Endodermal cell (in vitro differentiated cells): ENCODE data around the gene IFI27L1. TPM values are rescaled to one million over a fixed set of nuclear protein-coding genes. Genes with fewer than 3 reads are reported as not detected.
"Not testable (repeated sequence)": the region's sequence is repeated elsewhere in the genome, so short reads cannot be mapped to it uniquely, and the experiment has no call there.

Source experiments
- DNase-seq: peaks from one replicate; pipeline ENCODE4 v3.0.0-alpha.2; 2017
- H3K27ac ChIP-seq: 2 replicates; pipeline ENCODE4 v1.5.1; 2013; ENCODE audit warnings: mild to moderate bottlenecking, low read depth, low read length, moderate library complexity
- H3K27me3 ChIP-seq: 2 replicates; pipeline ENCODE4 v1.6.1; 2013; ENCODE audit warnings: mild to moderate bottlenecking, low read length, moderate library complexity; ENCODE audit not compliant: insufficient read depth, control insufficient read depth, poor library complexity, severe bottlenecking
- H3K36me3 ChIP-seq: 2 replicates; pipeline ENCODE4 v1.7.0; 2013; ENCODE audit warnings: mild to moderate bottlenecking, low read length, moderate library complexity; ENCODE audit not compliant: control insufficient read depth, insufficient read depth
- H3K4me1 ChIP-seq: one replicate; pipeline ENCODE4 v1.7.0; 2013; ENCODE audit warnings: low read length; ENCODE audit not compliant: control insufficient read depth, insufficient read depth
- H3K4me3 ChIP-seq: 2 replicates; pipeline ENCODE4 v1.5.1; 2013; ENCODE audit warnings: mild to moderate bottlenecking, low read length, moderate library complexity
- H3K9ac ChIP-seq: 2 replicates; pipeline ENCODE4 v1.6.1; 2013; ENCODE audit warnings: mild to moderate bottlenecking, low read length, moderate library complexity; ENCODE audit not compliant: poor library complexity, severe bottlenecking; ENCODE audit errors: extremely low read depth
- H3K9me3 ChIP-seq: 2 replicates; pipeline ENCODE4 v1.6.1; 2013; ENCODE audit warnings: mild to moderate bottlenecking, low read length, moderate library complexity; ENCODE audit not compliant: control insufficient read depth
- H3K27ac Mint-ChIP-seq: 2 replicates; pipeline ENCODE4 v1.8.0; 2020; ENCODE audit warnings: mixed read lengths
- H3K27me3 Mint-ChIP-seq: 2 replicates; pipeline ENCODE4 v1.8.0; 2021; ENCODE audit warnings: mild to moderate bottlenecking, mixed read lengths; ENCODE audit not compliant: insufficient read depth
- H3K36me3 Mint-ChIP-seq: 2 replicates; pipeline ENCODE4 v1.8.0; 2020; ENCODE audit warnings: low read depth, mixed read lengths
- H3K4me1 Mint-ChIP-seq: 2 replicates; pipeline ENCODE4 v1.8.0; 2020; ENCODE audit warnings: mixed read lengths
- H3K4me3 Mint-ChIP-seq: 2 replicates; pipeline ENCODE4 v1.8.0; 2020; ENCODE audit warnings: mild to moderate bottlenecking, moderate library complexity, mixed read lengths
- H3K9me3 Mint-ChIP-seq: 2 replicates; pipeline ENCODE4 v1.8.0; 2020; ENCODE audit warnings: mild to moderate bottlenecking, mixed read lengths
- WGBS, 2 experiments: methylation state at CpG; one replicate each; pipeline versions ENCODE4 v1.1.5 to v1.1.7; 2013; ENCODE audit warnings: missing lambda C conversion rate in 2 of 2, mixed read lengths in 1 of 2; ENCODE audit not compliant: insufficient coverage in 1 of 2, insufficient read length in 1 of 2; 5-methylcytosine and 5-hydroxymethylcytosine counted together
- total RNA-seq, 2 donors: library from RNA; stranded (reverse); fragmentation: NEBNext Ultra II Directional in 1 of 2; extraction: Animal tissue kit (Norgen Biotek cat#: 25700) in 1 of 2; gene quantifications; 2 replicates in 1 of 2; 3 replicates in 1 of 2; pipeline ENCODE4 v1.2.1, GENCODE V29; 2021
- TF ChIP-seq, protein P1 (sequence below): fragments of 200-600 bp; sonication (generic); conservative IDR thresholded peaks from 2 replicates; pipeline ENCODE4 v1.5.0; 2021; ENCODE audit warnings: antibody characterized with exemption, mild to moderate bottlenecking

IFI27L1 gene
- total RNA-seq, 2 donors from 2014 or later, result 40.0 to 47.2 TPM

DNA sequence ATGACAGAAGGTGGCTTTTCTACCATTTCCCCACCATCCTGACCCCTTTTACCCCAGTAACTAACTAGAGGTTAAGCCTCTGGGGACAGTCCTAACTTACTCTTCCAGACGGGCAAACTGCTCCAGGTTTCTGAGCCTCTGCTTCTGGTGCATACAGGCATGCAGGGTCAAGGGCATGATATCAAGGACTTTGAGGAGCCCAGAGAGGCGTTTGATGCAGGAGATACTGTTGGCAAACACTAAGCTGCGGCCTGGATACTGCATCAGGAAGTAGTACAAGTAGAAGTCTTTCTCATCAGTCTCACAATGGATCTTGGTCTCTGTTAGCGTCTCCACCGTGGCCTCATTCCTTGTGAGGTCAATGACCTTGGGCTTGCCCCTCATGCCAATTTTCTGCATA is 21.1 kb upstream of the IFI27L1 start:
- Mint-ChIP-seq H3K9me3 (no peaks in the 10 kb centered on the region), H3K4me1 (peaks cover 14% of the 10 kb centered on the region), H3K27me3 (no peaks in the 10 kb centered on the region), H3K36me3 (peaks cover 67% of the 10 kb centered on the region), H3K27ac (no peak overlapping the region), H3K4me3 (no peak overlapping the region)
- Histone ChIP-seq H3K27ac (no peak overlapping the region), H3K36me3 (peaks cover 80% of the 10 kb centered on the region), H3K27me3 (no peaks in the 10 kb centered on the region), H3K4me1 (no peaks in the 10 kb centered on the region), H3K9me3 (no peaks in the 10 kb centered on the region), H3K4me3 (no peak overlapping the region), H3K9ac (no peak overlapping the region)
- TF ChIP-seq, protein P1, sequence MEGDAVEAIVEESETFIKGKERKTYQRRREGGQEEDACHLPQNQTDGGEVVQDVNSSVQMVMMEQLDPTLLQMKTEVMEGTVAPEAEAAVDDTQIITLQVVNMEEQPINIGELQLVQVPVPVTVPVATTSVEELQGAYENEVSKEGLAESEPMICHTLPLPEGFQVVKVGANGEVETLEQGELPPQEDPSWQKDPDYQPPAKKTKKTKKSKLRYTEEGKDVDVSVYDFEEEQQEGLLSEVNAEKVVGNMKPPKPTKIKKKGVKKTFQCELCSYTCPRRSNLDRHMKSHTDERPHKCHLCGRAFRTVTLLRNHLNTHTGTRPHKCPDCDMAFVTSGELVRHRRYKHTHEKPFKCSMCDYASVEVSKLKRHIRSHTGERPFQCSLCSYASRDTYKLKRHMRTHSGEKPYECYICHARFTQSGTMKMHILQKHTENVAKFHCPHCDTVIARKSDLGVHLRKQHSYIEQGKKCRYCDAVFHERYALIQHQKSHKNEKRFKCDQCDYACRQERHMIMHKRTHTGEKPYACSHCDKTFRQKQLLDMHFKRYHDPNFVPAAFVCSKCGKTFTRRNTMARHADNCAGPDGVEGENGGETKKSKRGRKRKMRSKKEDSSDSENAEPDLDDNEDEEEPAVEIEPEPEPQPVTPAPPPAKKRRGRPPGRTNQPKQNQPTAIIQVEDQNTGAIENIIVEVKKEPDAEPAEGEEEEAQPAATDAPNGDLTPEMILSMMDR, result no peak
- 91 to 93% methylated on average over 5 of the region's 5 CpGs for WGBS, 2 experiments
- no peak for DNase-seq

DNA sequence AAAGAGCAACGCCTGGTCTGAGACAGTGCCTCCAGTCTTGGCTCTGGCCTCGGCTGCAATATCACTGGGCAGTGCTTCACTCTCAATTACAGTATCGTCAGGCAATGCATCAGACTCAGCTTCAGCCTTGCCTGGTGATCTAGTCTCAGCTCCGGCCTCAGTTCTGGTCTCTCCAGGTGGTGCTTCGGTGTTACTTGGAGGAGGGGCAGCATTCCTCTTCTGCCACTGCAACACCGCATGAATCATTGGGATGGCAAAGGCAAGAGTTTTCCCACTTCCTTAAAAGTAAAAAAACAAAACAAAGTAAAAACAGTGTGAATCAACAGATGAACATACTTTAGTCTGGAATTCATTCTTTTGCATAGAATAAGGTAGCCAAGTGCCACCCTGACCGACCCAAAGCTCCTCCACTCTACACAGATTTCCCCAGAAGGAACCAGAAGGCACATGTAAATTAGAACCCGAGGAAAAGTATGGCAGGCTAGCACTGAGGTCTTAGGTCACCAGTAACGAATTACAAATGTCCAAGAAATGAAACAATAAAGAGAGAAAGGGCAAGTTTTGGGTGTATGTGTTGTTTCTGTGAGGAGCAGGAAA is 18.7 kb upstream of the IFI27L1 start:
- TF ChIP-seq, protein P1, result no peak
- WGBS, 2 experiments, result 82 to 87% methylated on average over 6 to 9 of the region's 9 CpGs
- Mint-ChIP-seq H3K36me3 (peaks cover 45% of the 10 kb centered on the region), H3K4me1 (peaks cover 37% of the 10 kb centered on the region), H3K27me3 (no peaks in the 10 kb centered on the region), H3K27ac (peak overlapping the region; percentile 77), H3K9me3 (peaks cover 2% of the 10 kb centered on the region), H3K4me3 (no peak overlapping the region)
- no peak overlapping the region for H3K4me3 ChIP-seq
- no peak overlapping the region for H3K9ac ChIP-seq
- no peaks in the 10 kb centered on the region for H3K27me3 ChIP-seq
- H3K9me3 ChIP-seq, result no peaks in the 10 kb centered on the region
- H3K4me1 ChIP-seq, result peaks cover 3% of the 10 kb centered on the region
- DNase-seq, result peak; percentile 76
- H3K27ac ChIP-seq, result no peak overlapping the region
- peaks cover 56% of the 10 kb centered on the region for H3K36me3 ChIP-seq

- peaks cover 35% of the 10 kb centered on the region for H3K9me3 ChIP-seq
- no peak overlapping the region for H3K9ac ChIP-seq
- Mint-ChIP-seq H3K9me3 (peaks cover 40% of the 10 kb centered on the region), H3K4me1 (peaks cover 40% of the 10 kb centered on the region), H3K4me3 (peak overlapping the region; percentile 18), H3K36me3 (peaks cover 42% of the 10 kb centered on the region), H3K27me3 (no peaks in the 10 kb centered on the region), H3K27ac (peak overlapping the region; percentile 71)
- peak overlapping the region; percentile 24 for H3K4me3 ChIP-seq
- peaks cover 18% of the 10 kb centered on the region for H3K36me3 ChIP-seq
- H3K4me1 ChIP-seq, result peaks cover 3% of the 10 kb centered on the region
- no peak overlapping the region for H3K27ac ChIP-seq
- no peaks in the 10 kb centered on the region for H3K27me3 ChIP-seq
- 33 to 85% methylated on average over 1 to 8 of the region's 8 CpGs for WGBS, 2 experiments
- DNase-seq, result peak; percentile 65
- TF ChIP-seq, protein P1, result peak; percentile 34
Observed at GRCh38 chr14:94066089-94066676, 14.9 kb upstream of the IFI27L1 start.

GRCh38 chr14:94072076-94072475 is 9.0 kb upstream of the IFI27L1 start:
- peaks cover 15% of the 10 kb centered on the region for H3K36me3 ChIP-seq
- WGBS, 2 experiments, result 94 to 97% methylated on average over 3 of the region's 3 CpGs
- H3K9me3 Mint-ChIP-seq, result peaks cover 72% of the 10 kb centered on the region

More at GRCh38 chr14:94072076-94072475, 9.0 kb upstream of the IFI27L1 start:
- H3K4me1 Mint-ChIP-seq, H3K27me3 ChIP-seq, DNase-seq, H3K4me3 Mint-ChIP-seq, H3K9ac ChIP-seq, H3K27me3 Mint-ChIP-seq, H3K27ac Mint-ChIP-seq, H3K27ac ChIP-seq, H3K4me1 ChIP-seq, H3K4me3 ChIP-seq: not testable (repeated sequence)
- H3K9me3 ChIP-seq, result peaks cover 73% of the 10 kb centered on the region
- H3K36me3 Mint-ChIP-seq, result peaks cover 67% of the 10 kb centered on the region
